Stimulated activated CD8-positive, alpha-beta memory T cell treated with anti-CD3 and anti-CD28 coated beads, Interleukin-7, amount 100 ng/mL, for 24 hours (primary cell): ENCODE results near the gene AHNAK2.
"Not testable (repeated sequence)": the region's sequence is repeated elsewhere in the genome, so short reads cannot be mapped to it uniquely, and the experiment has no call there.

Source experiments
- DNase-seq: peaks from one replicate; pipeline ENCODE4 v3.0.0-alpha.2; 2020; ENCODE audit warnings: low read depth

AHNAK2 gene

DNA sequence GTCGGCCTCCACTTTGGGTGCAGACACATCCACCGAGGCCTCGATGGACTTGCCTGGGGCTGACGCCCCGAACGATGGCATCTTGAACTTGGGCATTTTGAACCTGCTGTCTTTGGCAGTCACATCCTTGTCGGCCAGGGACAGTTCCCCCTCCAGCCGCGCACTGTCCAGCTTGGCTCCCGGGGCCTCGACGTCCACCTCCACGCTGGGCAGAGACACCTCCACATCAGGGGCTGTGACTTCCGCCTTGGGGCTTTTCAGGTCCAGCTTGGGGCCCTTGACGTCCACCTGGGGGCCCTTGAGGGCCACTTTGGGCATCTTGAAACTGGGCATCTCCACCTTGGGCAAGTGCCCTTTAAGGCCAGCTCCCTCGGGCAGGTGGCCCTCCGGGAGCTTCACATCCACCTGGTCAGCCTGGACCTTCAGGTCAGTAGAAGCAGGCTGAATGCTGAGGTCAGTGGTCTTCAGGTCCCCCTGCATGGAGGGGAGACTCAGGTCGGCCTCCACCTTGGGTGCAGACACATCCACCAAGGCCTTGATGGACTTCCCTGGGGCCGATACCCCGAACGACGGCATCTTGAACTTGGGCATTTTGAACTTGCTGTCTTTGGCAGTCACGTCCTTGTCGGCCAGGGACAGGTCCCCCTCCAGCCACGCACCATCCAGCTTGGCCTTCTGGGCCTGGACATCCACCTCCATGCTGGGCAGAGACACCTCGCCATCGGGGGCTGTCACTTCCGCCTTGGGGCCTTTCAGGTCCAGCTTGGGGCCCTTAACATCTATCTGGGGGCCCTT is 26.1 kb downstream of the AHNAK2 start:
- DNase-seq, result not testable (repeated sequence)

GRCh38 chr14:104950701-104951100 is 27.5 kb downstream of the AHNAK2 start:
- DNase-seq, result not testable (repeated sequence)

- no peak for DNase-seq
Observed at GRCh38 chr14:104950021-104950420, 28.2 kb downstream of the AHNAK2 start.

DNA sequence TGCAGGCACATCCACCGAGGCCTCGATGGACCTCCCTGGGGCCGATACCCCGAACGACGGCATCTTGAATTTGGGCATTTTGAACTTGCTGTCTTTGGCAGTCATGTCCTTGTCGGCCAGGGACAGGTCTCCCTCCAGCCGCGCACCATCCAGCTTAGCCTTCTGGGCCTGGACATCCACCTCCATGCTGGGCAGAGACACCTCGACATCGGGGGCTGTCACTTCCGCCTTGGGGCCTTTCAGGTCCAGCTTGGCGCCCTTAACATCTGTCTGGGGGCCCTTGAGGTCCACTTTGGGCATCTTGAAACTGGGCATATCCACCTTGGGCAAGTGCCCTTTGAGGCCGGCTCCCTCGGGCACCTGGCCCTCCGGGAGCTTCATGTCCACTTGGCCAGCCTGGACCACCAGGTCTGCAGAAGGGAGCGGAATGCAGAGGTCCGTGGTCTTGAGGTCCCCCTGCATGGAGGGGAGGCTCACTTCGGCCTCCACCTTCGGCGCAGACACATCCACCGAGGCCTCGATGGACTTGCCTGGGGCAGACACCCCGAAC is 28.7 kb downstream of the AHNAK2 start:
- not testable (repeated sequence) for DNase-seq

DNA sequence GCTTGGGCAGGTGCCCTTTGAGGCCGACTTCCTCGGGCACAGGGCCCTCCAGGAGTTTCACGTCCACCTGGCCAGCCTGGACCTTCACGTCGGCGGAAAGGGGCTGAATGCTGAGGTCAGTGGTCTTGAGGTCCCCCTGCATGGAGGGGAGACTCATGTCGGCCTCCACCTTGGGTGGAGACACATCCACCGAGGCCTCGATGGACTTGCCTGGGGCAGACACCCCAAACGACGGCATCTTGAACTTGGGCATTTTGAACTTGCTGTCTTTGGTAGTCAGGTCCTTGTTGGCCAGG is 29.5 kb downstream of the AHNAK2 start:
- no peak for DNase-seq

- not testable (repeated sequence) for DNase-seq
Observed at GRCh38 chr14:104947881-104948735, 30.1 kb downstream of the AHNAK2 start.

- not testable (repeated sequence) for DNase-seq
Observed at GRCh38 chr14:104947201-104947600, 31.0 kb downstream of the AHNAK2 start.

GRCh38 chr14:104945986-104946965 is 31.9 kb downstream of the AHNAK2 start:
- not testable (repeated sequence) for DNase-seq

DNA sequence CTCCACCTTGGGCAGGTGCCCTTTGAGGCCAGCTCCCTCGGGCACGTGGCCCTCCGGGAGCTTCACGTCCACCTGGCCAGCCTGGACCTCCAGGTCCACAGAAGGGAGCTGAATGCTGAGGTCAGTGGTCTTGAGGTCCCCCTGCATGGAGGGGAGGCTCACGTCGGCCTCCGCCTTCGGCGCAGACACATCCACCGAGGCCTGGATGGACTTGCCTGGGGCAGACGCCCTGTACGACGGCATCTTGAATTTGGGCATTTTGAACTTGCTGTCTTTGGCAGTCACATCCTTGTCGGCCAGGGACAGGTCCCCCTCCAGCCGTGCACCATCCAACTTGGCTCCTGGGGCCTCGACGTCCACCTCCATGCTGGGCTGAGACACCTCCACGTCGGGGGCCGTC is 32.9 kb downstream of the AHNAK2 start:
- DNase-seq, result not testable (repeated sequence)

DNA sequence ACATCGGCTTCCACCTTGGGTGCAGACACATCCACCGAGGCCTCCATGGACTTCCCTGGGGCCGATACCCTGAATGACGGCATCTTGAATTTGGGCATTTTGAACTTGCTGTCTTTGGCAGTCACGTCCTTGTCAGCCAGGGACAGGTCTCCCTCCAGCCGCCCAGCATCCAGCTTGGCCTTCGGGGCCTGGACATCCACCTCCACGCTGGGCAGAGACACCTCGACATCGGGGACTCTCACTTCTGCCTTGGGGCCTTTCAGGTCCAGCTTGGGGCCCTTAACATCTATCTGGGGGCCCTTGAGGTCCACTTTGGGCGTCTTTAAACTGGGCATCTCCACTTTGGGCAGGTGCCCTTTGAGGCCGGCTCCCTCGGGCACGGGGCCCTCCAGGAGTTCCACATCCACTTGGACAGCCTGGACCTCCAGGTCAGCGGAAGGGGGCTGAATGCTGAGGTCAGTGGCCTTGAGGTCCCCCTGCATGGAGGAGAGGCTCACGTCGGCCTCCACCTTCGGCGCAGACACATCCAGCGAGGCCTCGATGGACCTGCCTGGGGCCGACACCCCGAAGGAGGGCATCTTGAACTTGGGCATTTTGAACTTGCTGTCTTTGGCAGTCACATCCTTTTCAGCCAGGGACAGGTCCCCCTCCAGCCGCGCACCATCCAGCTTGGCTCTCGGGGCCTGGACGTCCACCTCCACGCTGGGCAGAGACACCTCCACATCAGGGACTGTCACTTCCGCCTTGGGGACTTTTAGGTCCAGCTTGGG is 33.6 kb downstream of the AHNAK2 start:
- not testable (repeated sequence) for DNase-seq

- DNase-seq, result not testable (repeated sequence)
Observed at GRCh38 chr14:104944016-104944308, 34.2 kb downstream of the AHNAK2 start.

DNA sequence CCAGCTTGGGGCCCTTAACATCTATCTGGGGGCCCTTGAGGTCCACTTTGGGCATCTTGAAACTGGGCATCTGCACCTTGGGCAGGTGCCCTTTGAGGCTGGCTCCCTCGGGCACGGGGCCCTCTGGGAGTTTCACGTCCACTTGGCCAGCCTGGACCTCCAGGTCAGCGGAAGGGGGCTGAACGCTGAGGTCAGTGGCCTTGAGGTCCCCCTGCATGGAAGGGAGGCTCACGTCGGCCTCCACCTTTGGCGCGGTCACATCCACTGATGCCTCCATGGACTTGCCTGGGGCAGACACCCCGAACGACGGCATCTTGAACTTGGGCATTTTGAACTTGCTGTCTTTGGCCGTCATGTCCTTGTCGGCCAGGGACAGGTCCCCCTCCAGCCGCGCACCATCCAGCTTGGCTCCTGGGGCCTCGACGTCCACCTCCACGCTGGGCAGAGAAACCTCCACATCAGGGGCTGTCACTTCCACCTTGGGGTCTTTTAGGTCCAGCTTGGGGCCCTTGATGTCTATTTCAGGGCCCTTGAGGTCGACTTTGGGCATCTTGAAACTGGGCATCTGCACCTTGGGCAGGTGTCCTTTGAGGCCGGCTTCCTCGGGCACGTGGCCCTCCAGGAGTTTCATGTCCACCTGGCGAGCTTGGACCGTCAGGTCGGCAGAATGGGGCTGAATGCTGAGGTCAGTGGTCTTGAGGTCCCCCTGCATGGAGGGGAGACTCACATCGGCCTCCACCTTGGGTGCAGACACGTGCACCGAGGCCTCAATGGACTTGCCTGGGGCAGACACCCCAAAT is 34.8 kb downstream of the AHNAK2 start:
- DNase-seq, result not testable (repeated sequence)

GRCh38 chr14:104942586-104942985 is 35.6 kb downstream of the AHNAK2 start:
- no peak for DNase-seq

DNA sequence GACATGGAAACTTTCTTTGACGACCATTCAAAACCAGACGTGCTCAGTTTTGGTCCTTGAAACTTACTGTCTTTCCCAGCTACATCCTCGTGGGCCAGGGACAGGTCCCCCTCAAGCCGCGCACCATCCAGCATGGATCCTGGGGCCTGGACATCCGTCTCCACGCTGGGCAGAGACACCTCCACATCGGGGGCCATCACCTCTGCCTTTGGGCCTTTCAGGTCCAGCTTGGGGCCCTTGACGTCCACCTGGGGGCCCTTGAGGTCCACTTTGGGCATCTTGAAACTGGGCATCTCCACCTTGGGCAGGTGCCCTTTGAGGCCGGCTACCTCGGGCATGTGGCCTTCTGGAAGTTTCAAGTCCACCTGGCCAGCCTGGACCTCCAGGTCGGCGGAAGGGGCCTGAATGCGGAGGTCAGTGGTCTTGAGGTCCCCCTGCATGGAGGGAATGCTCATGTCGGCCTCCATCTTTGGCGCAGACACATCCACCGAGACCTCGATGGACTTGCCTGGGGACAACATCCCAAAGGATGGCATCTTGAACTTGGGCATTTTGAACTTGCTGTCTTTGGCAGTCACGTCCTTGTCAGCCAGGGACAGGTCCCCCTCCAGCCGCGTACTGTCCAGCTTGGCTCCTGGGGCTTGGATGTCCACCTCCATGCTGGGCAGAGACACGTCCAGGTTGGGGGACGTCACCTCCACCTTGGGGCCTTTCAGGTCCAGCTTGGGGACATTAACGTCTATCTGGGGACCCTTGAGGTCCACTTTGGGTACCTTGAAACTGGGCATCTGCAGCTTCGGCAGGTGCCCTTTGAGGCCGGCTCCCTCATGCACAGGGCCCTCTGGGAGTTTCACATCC is 36.4 kb downstream of the AHNAK2 start:
- no peak for DNase-seq

DNA sequence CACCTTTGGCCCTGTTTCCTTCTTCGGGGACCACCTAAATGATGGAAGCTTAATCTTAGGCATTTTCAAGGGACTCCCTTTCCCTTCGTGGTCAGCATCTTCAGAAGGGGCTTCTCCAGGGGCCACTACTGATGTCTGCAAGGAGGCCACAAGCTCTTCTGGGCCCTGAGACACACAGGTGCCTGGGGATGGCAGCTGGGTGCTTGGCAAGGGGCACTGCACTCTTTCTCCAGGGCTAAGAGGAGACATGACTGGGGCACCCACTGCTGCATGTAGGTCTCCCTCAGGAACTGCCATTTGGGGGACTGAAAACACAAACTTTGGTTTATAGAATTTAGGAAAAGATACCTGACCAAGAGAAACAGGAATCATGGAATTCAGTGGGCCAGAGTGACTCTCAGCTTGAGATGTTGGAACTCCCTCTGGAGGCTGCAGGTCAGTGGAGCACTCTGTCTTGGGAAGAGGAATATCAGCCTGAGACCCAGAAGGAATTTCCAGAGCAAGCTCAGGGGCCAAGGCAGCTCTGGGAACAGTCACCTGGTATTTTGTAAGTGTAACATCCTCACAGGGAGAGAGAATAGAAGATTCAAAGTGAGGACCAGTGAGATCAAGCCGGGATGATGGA is 37.5 kb downstream of the AHNAK2 start:
- DNase-seq, result no peak

- no peak for DNase-seq
Observed at GRCh38 chr14:104939666-104940410, 38.3 kb downstream of the AHNAK2 start.

- no peak for DNase-seq
Observed at GRCh38 chr14:104938960-104939359, 39.2 kb downstream of the AHNAK2 start.

- DNase-seq, result no peak
Observed at GRCh38 chr14:104938436-104938835, 39.7 kb downstream of the AHNAK2 start.
